ENCODE data around the gene AGAP1.
A peak's percentile ranks its signal among the peaks of the same experiment; 100 is the strongest.

AGAP1 gene

GRCh38 chr2:235701206-235701981 is 207.6 kb downstream of the AGAP1 start:
- Histone ChIP-seq H3K4me1 (ENCODE audit: control insufficient read depth in 1 of 2, insufficient read depth in 2 of 2, low read length in 2 of 2) (peaks cover 9 to 19% of the 10 kb centered on the region in 2 donors), H3K9me3 (ENCODE audit: control insufficient read depth in 1 of 2, low read length in 2 of 2) (no peaks in the 10 kb centered on the region), H3K4me3 (ENCODE audit: low read depth in 1 of 2, low read length in 2 of 2) (no peak overlapping the region), H3K27ac (ENCODE audit: low read length) (no peak overlapping the region), H3K36me3 (ENCODE audit: control insufficient read depth in 1 of 2, insufficient read depth in 2 of 2, low read length in 2 of 2) (no peaks in the 10 kb centered on the region), H3K27me3 (ENCODE audit: low read depth, low read length) (no peaks in the 10 kb centered on the region)

- no peak overlapping the region for H3K27ac ChIP-seq (ENCODE audit: low read length)
- H3K4me3 ChIP-seq (ENCODE audit: low read depth in 1 of 2, low read length in 2 of 2) = no peak overlapping the region
- H3K9me3 ChIP-seq (ENCODE audit: control insufficient read depth in 1 of 2, low read length in 2 of 2) = no peaks in the 10 kb centered on the region
- peaks cover 9 to 15% of the 10 kb centered on the region in 2 donors for H3K4me1 ChIP-seq (ENCODE audit: control insufficient read depth in 1 of 2, insufficient read depth in 2 of 2, low read length in 2 of 2)
- H3K36me3 ChIP-seq (ENCODE audit: control insufficient read depth in 1 of 2, insufficient read depth in 2 of 2, low read length in 2 of 2) = no peaks in the 10 kb centered on the region
- no peaks in the 10 kb centered on the region for H3K27me3 ChIP-seq (ENCODE audit: low read depth, low read length)
These were observed 208.3 kb downstream of the AGAP1 start for GRCh38 chr2:235702186-235702585.

- H3K4me1 ChIP-seq (ENCODE audit: control insufficient read depth in 1 of 2, insufficient read depth in 2 of 2, low read length in 2 of 2) = peaks cover 3 to 9% of the 10 kb centered on the region in 2 donors
- H3K36me3 ChIP-seq (ENCODE audit: control insufficient read depth in 1 of 2, insufficient read depth in 2 of 2, low read length in 2 of 2) = no peaks in the 10 kb centered on the region
- no peaks in the 10 kb centered on the region for H3K9me3 ChIP-seq (ENCODE audit: control insufficient read depth in 1 of 2, low read length in 2 of 2)
- H3K27me3 ChIP-seq (ENCODE audit: low read depth, low read length) = no peaks in the 10 kb centered on the region
- H3K27ac ChIP-seq (ENCODE audit: low read length) = no peak overlapping the region
- H3K4me3 ChIP-seq (ENCODE audit: low read depth in 1 of 2, low read length in 2 of 2) = no peak overlapping the region
These were observed 210.0 kb downstream of the AGAP1 start for GRCh38 chr2:235703711-235704295.

- no peak overlapping the region for H3K27ac ChIP-seq (ENCODE audit: low read length)
- H3K9me3 ChIP-seq (ENCODE audit: control insufficient read depth in 1 of 2, low read length in 2 of 2) = no peaks in the 10 kb centered on the region
- no peak overlapping the region for H3K4me3 ChIP-seq (ENCODE audit: low read depth in 1 of 2, low read length in 2 of 2)
- no peaks in the 10 kb centered on the region for H3K27me3 ChIP-seq (ENCODE audit: low read depth, low read length)
- peaks cover 0 to 9% of the 10 kb centered on the region in 2 donors for H3K4me1 ChIP-seq (ENCODE audit: control insufficient read depth in 1 of 2, insufficient read depth in 2 of 2, low read length in 2 of 2)
- H3K36me3 ChIP-seq (ENCODE audit: control insufficient read depth in 1 of 2, insufficient read depth in 2 of 2, low read length in 2 of 2) = peaks cover 0 to 2% of the 10 kb centered on the region in 2 donors
These were observed 211.5 kb downstream of the AGAP1 start for GRCh38 chr2:235705296-235705695.

GRCh38 chr2:235706506-235706905 is 212.7 kb downstream of the AGAP1 start:
- H3K4me3 ChIP-seq (ENCODE audit: low read depth in 1 of 2, low read length in 2 of 2) = no peak overlapping the region
- H3K4me1 ChIP-seq (ENCODE audit: control insufficient read depth in 1 of 2, insufficient read depth in 2 of 2, low read length in 2 of 2) = peaks cover 0 to 9% of the 10 kb centered on the region in 2 donors

GRCh38 chr2:235707411-235708096 is 213.7 kb downstream of the AGAP1 start:
- Histone ChIP-seq H3K36me3 (ENCODE audit: control insufficient read depth in 1 of 2, insufficient read depth in 2 of 2, low read length in 2 of 2) (peaks cover 0 to 9% of the 10 kb centered on the region in 2 donors), H3K9me3 (ENCODE audit: control insufficient read depth in 1 of 2, low read length in 2 of 2) (no peaks in the 10 kb centered on the region), H3K4me3 (ENCODE audit: low read depth in 1 of 2, low read length in 2 of 2) (no peak overlapping the region), H3K4me1 (ENCODE audit: control insufficient read depth in 1 of 2, insufficient read depth in 2 of 2, low read length in 2 of 2) (peaks cover 0 to 2% of the 10 kb centered on the region in 2 donors), H3K27ac (ENCODE audit: low read length) (no peak overlapping the region), H3K27me3 (ENCODE audit: low read depth, low read length) (no peaks in the 10 kb centered on the region)

More at GRCh38 chr2:235706506-235706905, 212.7 kb downstream of the AGAP1 start:
- Histone ChIP-seq H3K27ac (ENCODE audit: low read length) (no peak overlapping the region), H3K27me3 (ENCODE audit: low read depth, low read length) (no peaks in the 10 kb centered on the region), H3K9me3 (ENCODE audit: control insufficient read depth in 1 of 2, low read length in 2 of 2) (no peaks in the 10 kb centered on the region), H3K36me3 (ENCODE audit: control insufficient read depth in 1 of 2, insufficient read depth in 2 of 2, low read length in 2 of 2) (peaks cover 0 to 9% of the 10 kb centered on the region in 2 donors)

- no peaks in the 10 kb centered on the region for H3K9me3 ChIP-seq (ENCODE audit: control insufficient read depth in 1 of 2, low read length in 2 of 2)
- no peaks in the 10 kb centered on the region for H3K27me3 ChIP-seq (ENCODE audit: low read depth, low read length)
- H3K4me1 ChIP-seq (ENCODE audit: control insufficient read depth in 1 of 2, insufficient read depth in 2 of 2, low read length in 2 of 2) = no peaks in the 10 kb centered on the region
- H3K36me3 ChIP-seq (ENCODE audit: control insufficient read depth in 1 of 2, insufficient read depth in 2 of 2, low read length in 2 of 2) = peaks cover 0 to 9% of the 10 kb centered on the region in 2 donors
- H3K27ac ChIP-seq (ENCODE audit: low read length) = peak overlapping the region; percentile 3
- no peak overlapping the region for H3K4me3 ChIP-seq (ENCODE audit: low read depth in 1 of 2, low read length in 2 of 2)
These were observed 215.4 kb downstream of the AGAP1 start for GRCh38 chr2:235709124-235709813.

GRCh38 chr2:235709969-235710879 is 216.4 kb downstream of the AGAP1 start:
- H3K27me3 ChIP-seq (ENCODE audit: low read depth, low read length) = no peaks in the 10 kb centered on the region
- no peaks in the 10 kb centered on the region for H3K9me3 ChIP-seq (ENCODE audit: control insufficient read depth in 1 of 2, low read length in 2 of 2)
- no peak overlapping the region for H3K27ac ChIP-seq (ENCODE audit: low read length)
- peaks cover 0 to 9% of the 10 kb centered on the region in 2 donors for H3K36me3 ChIP-seq (ENCODE audit: control insufficient read depth in 1 of 2, insufficient read depth in 2 of 2, low read length in 2 of 2)
- no peaks in the 10 kb centered on the region for H3K4me1 ChIP-seq (ENCODE audit: control insufficient read depth in 1 of 2, insufficient read depth in 2 of 2, low read length in 2 of 2)
- H3K4me3 ChIP-seq (ENCODE audit: low read depth in 1 of 2, low read length in 2 of 2) = no peak overlapping the region

GRCh38 chr2:235710933-235711332 is 217.1 kb downstream of the AGAP1 start:
- H3K4me1 ChIP-seq (ENCODE audit: control insufficient read depth in 1 of 2, insufficient read depth in 2 of 2, low read length in 2 of 2) = no peaks in the 10 kb centered on the region
- H3K4me3 ChIP-seq (ENCODE audit: low read depth in 1 of 2, low read length in 2 of 2) = no peak overlapping the region
- H3K27me3 ChIP-seq (ENCODE audit: low read depth, low read length) = no peaks in the 10 kb centered on the region
- H3K36me3 ChIP-seq (ENCODE audit: control insufficient read depth in 1 of 2, insufficient read depth in 2 of 2, low read length in 2 of 2) = peaks cover 0 to 9% of the 10 kb centered on the region in 2 donors
- no peaks in the 10 kb centered on the region for H3K9me3 ChIP-seq (ENCODE audit: control insufficient read depth in 1 of 2, low read length in 2 of 2)
- no peak overlapping the region for H3K27ac ChIP-seq (ENCODE audit: low read length)

- peaks cover 0 to 9% of the 10 kb centered on the region in 2 donors for H3K36me3 ChIP-seq (ENCODE audit: control insufficient read depth in 1 of 2, insufficient read depth in 2 of 2, low read length in 2 of 2)
These were observed 217.7 kb downstream of the AGAP1 start for GRCh38 chr2:235711527-235711926.

More at GRCh38 chr2:235711527-235711926, 217.7 kb downstream of the AGAP1 start:
- no peaks in the 10 kb centered on the region for H3K4me1 ChIP-seq (ENCODE audit: control insufficient read depth in 1 of 2, insufficient read depth in 2 of 2, low read length in 2 of 2)
- no peak overlapping the region for H3K4me3 ChIP-seq (ENCODE audit: low read depth in 1 of 2, low read length in 2 of 2)
- no peaks in the 10 kb centered on the region for H3K9me3 ChIP-seq (ENCODE audit: control insufficient read depth in 1 of 2, low read length in 2 of 2)
- H3K27ac ChIP-seq (ENCODE audit: low read length) = no peak overlapping the region
- no peaks in the 10 kb centered on the region for H3K27me3 ChIP-seq (ENCODE audit: low read depth, low read length)

Measured in muscle layer of duodenum (tissue), 2 donors.